Liver (tissue), 9 donors: ENCODE data around the gene ADAM19. TPM values are rescaled to one million over a fixed set of nuclear protein-coding genes. Genes with fewer than 3 reads are reported as not detected.

Source experiments
- DNase-seq: peaks from one replicate; pipeline ENCODE4 v3.0.0-alpha.2; 2017; ENCODE audit warnings: low spot score
- H3K27ac ChIP-seq, 2 donors: one replicate each; pipeline ENCODE4 v1.7.0; 2013; ENCODE audit warnings: inconsistent platforms in 2 of 2, low read length in 2 of 2, control low read depth in 1 of 2, low read depth in 1 of 2, mild to moderate bottlenecking in 1 of 2
- H3K27me3 ChIP-seq, 4 donors: one replicate each; pipeline versions ENCODE4 v1.6.1 to v1.7.0; 2013; ENCODE audit warnings: low read length in 3 of 4, inconsistent platforms in 1 of 4, mild to moderate bottlenecking in 1 of 4, moderate library complexity in 1 of 4; ENCODE audit not compliant: control insufficient read depth in 4 of 4, insufficient read depth in 4 of 4
- H3K36me3 ChIP-seq, 4 donors: one replicate each; pipeline versions ENCODE4 v1.6.1 to v1.7.0; 2013; ENCODE audit warnings: low read length in 3 of 4, mild to moderate bottlenecking in 3 of 4, low read depth in 1 of 4, moderate library complexity in 1 of 4; ENCODE audit not compliant: control insufficient read depth in 4 of 4, insufficient read depth in 3 of 4
- H3K4me1 ChIP-seq, 4 donors: one replicate each; pipeline versions ENCODE4 v1.6.1 to v1.7.0; 2013; ENCODE audit warnings: low read length in 3 of 4, mild to moderate bottlenecking in 3 of 4, moderate library complexity in 1 of 4; ENCODE audit not compliant: control insufficient read depth in 4 of 4, insufficient read depth in 4 of 4
- H3K4me3 ChIP-seq, 3 donors: one replicate each; pipeline versions ENCODE4 v1.6.1 to v1.7.0; 2013; ENCODE audit warnings: low read length in 3 of 3, control low read depth in 1 of 3, low read depth in 1 of 3, mild to moderate bottlenecking in 1 of 3
- H3K9ac ChIP-seq, 2 donors: one replicate each; pipeline ENCODE4 v1.7.0; 2013; ENCODE audit warnings: low read length in 2 of 2, mild to moderate bottlenecking in 2 of 2, moderate library complexity in 2 of 2, control low read depth in 1 of 2, low read depth in 1 of 2
- H3K9me3 ChIP-seq, 4 donors: one replicate each; pipeline versions ENCODE4 v1.6.1 to v1.7.0; 2013; ENCODE audit warnings: low read length in 3 of 4; ENCODE audit not compliant: control insufficient read depth in 4 of 4
- EGR1 ChIP-seq, 2 donors: IDR thresholded peaks; 2 replicates each; pipeline ENCODE4 v1.6.1; 2016 to 2018; ENCODE audit warnings: antibody characterized with exemption in 2 of 2, low read depth in 2 of 2
- FOXA1 ChIP-seq: IDR thresholded peaks from 2 replicates; pipeline ENCODE4 v1.6.1; 2016; ENCODE audit warnings: antibody characterized with exemption
- FOXA2 ChIP-seq: IDR thresholded peaks from 2 replicates; pipeline ENCODE4 v1.6.1; 2016; ENCODE audit warnings: antibody characterized with exemption
- GABPA ChIP-seq, 2 donors: IDR thresholded peaks in 1 of 2; conservative IDR thresholded peaks in 1 of 2; 2 replicates each; pipeline ENCODE4 v1.6.1; 2016; ENCODE audit warnings: antibody characterized with exemption in 2 of 2, mild to moderate bottlenecking in 1 of 2, moderate library complexity in 1 of 2
- HNF4A ChIP-seq, 2 donors: conservative IDR thresholded peaks; 2 replicates each; pipeline ENCODE4 v1.6.1; 2016; ENCODE audit warnings: antibody characterized with exemption in 2 of 2, mild to moderate bottlenecking in 2 of 2
- HNF4G ChIP-seq: IDR thresholded peaks from 2 replicates; pipeline ENCODE4 v1.6.1; 2016; ENCODE audit warnings: antibody characterized with exemption
- JUND ChIP-seq, 2 donors: IDR thresholded peaks; 2 replicates each; pipeline ENCODE4 v1.6.1; 2016; ENCODE audit warnings: antibody characterized with exemption in 2 of 2
- NR2F2 ChIP-seq: IDR thresholded peaks from 2 replicates; pipeline ENCODE4 v1.6.1; 2016; ENCODE audit warnings: antibody characterized with exemption
- RAD21 ChIP-seq, 2 donors: IDR thresholded peaks; 2 replicates each; pipeline ENCODE4 v1.6.1; 2016; ENCODE audit warnings: antibody characterized with exemption in 2 of 2, mild to moderate bottlenecking in 2 of 2
- RXRA ChIP-seq, 2 donors: IDR thresholded peaks; 2 replicates each; pipeline ENCODE4 v1.6.1; 2017 to 2018; ENCODE audit warnings: antibody characterized with exemption in 2 of 2, mild to moderate bottlenecking in 1 of 2
- SP1 ChIP-seq: IDR thresholded peaks from 2 replicates; pipeline ENCODE4 v1.6.1; 2018; ENCODE audit warnings: antibody characterized with exemption, mild to moderate bottlenecking
- TAF1 ChIP-seq: conservative IDR thresholded peaks from 2 replicates; pipeline ENCODE4 v1.6.1; 2016; ENCODE audit warnings: antibody characterized with exemption, mild to moderate bottlenecking
- YY1 ChIP-seq: IDR thresholded peaks from 2 replicates; pipeline ENCODE4 v1.6.1; 2016; ENCODE audit warnings: antibody characterized with exemption, mild to moderate bottlenecking
- WGBS: extraction: QIAGEN DNeasy Blood & Tissue Kit; methylation state at CpG from one replicate; pipeline ENCODE4 v1.1.7; 2013; 5-methylcytosine and 5-hydroxymethylcytosine counted together
- polyA plus RNA-seq, 2 donors: library from polyadenylated mRNA; stranded (reverse) in 1 of 2; unstranded in 1 of 2; fragments of 200-250 nt in 1 of 2; fragments of >200 nt in 1 of 2; fragmentation: Nextera tagmentation in 1 of 2; extraction: Ambion mirVana in 1 of 2; gene quantifications; one replicate each; pipeline versions ENCODE4 v1.2.1 to v1.2.3, GENCODE V29; 2013 to 2015
- total RNA-seq, 2 donors: library from RNA; depleted of rRNA; stranded (reverse); fragments of >200 nt; gene quantifications; one replicate each; pipeline ENCODE4 v1.2.3, GENCODE V29; 2014
- TF ChIP-seq, protein P1 (sequence below): fragments of 150-350 bp; IDR thresholded peaks from 2 replicates; pipeline ENCODE4 v1.5.1; 2017; ENCODE audit warnings: improper control_type of control experiment, low read depth, low read length; ENCODE audit not compliant: missing input control
- TF ChIP-seq, protein P2 (sequence below): IDR thresholded peaks from 2 replicates; pipeline ENCODE4 v1.6.1; 2016; ENCODE audit warnings: antibody characterized with exemption
- TF ChIP-seq, protein P3 (sequence below): IDR thresholded peaks from 2 replicates; pipeline ENCODE4 v1.6.1; 2016; ENCODE audit warnings: antibody characterized with exemption
- TF ChIP-seq, protein P4 (sequence below): IDR thresholded peaks from 2 replicates; pipeline ENCODE4 v1.6.1; 2016; ENCODE audit warnings: antibody characterized with exemption
- donor health status: healthy.
- donor health status: healthy.
- donor health status: healthy.
- donor health status: healthy.
- donor health status: healthy.

Gene ADAM19
- total and polyA plus RNA-seq, 4 donors: 2.4 to 7.1 (median 2.9) TPM

DNA sequence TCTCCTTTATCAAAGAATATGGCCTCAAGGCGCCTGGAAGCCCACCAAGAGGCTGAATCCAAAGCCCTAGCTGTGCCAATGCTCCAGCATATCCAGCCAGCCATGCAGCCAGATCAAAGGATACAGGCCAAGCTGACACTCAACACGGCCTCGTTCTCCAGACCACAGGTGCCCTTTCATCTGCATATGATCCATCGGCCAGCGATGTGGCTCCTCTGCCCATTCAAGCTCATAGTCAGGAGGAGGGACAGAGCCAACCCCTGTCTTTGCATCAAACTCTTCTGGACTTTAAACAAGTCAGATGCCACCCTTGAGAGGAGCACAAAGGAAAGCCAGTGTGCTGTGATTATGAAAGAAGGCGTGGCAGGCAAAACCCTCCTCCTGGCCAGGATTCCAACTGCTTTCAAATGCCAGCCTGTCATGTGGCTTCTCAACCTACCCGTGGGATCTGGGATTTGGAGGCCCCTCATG, 42.5 kb downstream of the ADAM19 start:
- WGBS: 84% methylated on average over 7 of the region's 7 CpGs
- TF ChIP-seq FOXA1 (no peak), TAF1 (no peak), EGR1 (IDR thresholded peaks at IDR 0.05; ENCODE audit: low read depth in 2 of 2) (no peak)
- TF ChIP-seq, protein P1, sequence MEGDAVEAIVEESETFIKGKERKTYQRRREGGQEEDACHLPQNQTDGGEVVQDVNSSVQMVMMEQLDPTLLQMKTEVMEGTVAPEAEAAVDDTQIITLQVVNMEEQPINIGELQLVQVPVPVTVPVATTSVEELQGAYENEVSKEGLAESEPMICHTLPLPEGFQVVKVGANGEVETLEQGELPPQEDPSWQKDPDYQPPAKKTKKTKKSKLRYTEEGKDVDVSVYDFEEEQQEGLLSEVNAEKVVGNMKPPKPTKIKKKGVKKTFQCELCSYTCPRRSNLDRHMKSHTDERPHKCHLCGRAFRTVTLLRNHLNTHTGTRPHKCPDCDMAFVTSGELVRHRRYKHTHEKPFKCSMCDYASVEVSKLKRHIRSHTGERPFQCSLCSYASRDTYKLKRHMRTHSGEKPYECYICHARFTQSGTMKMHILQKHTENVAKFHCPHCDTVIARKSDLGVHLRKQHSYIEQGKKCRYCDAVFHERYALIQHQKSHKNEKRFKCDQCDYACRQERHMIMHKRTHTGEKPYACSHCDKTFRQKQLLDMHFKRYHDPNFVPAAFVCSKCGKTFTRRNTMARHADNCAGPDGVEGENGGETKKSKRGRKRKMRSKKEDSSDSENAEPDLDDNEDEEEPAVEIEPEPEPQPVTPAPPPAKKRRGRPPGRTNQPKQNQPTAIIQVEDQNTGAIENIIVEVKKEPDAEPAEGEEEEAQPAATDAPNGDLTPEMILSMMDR: no peak
- TF ChIP-seq, protein P2, sequence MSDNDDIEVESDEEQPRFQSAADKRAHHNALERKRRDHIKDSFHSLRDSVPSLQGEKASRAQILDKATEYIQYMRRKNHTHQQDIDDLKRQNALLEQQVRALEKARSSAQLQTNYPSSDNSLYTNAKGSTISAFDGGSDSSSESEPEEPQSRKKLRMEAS: no peak

DNA sequence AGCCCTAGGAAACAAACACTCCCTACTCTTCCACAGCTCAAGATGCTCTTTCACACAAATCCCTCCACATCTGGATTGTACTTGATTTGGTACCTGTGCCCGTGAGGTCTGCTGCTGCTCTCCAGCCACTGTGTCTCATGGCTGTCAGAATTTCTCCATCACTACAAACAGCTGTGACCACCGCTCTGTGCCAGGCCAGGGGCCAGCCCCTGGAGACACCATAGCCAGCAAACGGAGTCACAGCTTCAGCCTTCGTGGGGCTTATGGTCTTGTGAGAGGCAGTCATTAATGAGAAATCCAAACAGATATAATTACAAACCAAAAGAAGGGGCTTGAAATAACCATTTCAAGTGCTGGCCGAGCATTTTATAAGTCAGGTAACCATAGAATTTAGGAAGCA, 43.6 kb downstream of the ADAM19 start:
- no peak for TF ChIP-seq YY1
- TF ChIP-seq, protein P3, sequence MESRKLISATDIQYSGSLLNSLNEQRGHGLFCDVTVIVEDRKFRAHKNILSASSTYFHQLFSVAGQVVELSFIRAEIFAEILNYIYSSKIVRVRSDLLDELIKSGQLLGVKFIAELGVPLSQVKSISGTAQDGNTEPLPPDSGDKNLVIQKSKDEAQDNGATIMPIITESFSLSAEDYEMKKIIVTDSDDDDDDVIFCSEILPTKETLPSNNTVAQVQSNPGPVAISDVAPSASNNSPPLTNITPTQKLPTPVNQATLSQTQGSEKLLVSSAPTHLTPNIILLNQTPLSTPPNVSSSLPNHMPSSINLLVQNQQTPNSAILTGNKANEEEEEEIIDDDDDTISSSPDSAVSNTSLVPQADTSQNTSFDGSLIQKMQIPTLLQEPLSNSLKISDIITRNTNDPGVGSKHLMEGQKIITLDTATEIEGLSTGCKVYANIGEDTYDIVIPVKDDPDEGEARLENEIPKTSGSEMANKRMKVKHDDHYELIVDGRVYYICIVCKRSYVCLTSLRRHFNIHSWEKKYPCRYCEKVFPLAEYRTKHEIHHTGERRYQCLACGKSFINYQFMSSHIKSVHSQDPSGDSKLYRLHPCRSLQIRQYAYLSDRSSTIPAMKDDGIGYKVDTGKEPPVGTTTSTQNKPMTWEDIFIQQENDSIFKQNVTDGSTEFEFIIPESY: no peak
- Histone ChIP-seq H3K4me3 (no peak overlapping the region), H3K27ac (no peak overlapping the region)

More for the DNA sequence above, 42.5 kb downstream of the ADAM19 start:
- H3K9ac ChIP-seq: no peak overlapping the region
- no peak overlapping the region for H3K4me3 ChIP-seq
- DNase-seq: no peak
- H3K27ac ChIP-seq: no peak overlapping the region
- H3K27me3 ChIP-seq: no peaks in the 10 kb centered on the region
- H3K9me3 ChIP-seq: no peaks in the 10 kb centered on the region
- H3K36me3 ChIP-seq: peaks cover 0 to 7% (median 6%) of the 10 kb centered on the region in 4 donors
- H3K4me1 ChIP-seq: peaks cover 0 to 9% (median 3%) of the 10 kb centered on the region in 4 donors

DNA sequence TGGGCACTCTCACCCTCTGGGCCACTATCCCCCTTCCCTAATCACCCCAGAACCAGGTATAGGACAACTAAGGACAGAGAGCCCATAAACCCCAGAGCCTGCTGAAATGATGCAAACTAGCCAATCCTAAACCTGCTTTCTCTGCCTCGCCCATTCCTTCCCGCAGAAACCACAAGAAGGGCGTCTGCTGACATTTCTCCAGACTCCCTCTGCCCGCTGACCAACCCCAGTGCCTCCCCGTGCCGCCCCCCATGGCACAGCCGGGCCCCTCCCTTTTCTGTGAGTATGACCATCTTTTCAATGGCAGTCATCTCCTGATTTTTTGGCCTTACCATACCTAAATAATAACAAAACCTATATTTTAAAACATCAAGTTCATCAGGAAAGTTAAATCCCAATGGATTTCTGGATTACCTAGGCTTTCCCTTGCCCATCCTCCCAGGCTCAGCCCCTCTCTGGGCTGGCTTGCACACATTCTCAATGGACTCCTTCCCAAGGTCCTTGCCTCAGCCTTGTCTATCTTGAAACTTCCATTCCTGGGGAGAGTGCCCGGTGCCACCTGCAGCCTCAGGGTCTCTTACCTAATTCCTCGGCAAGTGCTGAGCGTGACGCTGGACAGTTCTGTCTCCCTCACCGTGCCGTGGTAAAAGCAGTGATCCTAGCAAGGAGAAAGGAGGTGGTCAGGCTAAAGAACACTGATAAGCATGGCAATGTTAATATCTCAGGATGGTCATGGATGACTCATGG, 45.2 kb downstream of the ADAM19 start:
- Histone ChIP-seq H3K27ac (no peak overlapping the region), H3K4me1 (peaks cover 0 to 6% (median 1%) of the 10 kb centered on the region in 4 donors), H3K27me3 (no peaks in the 10 kb centered on the region), H3K4me3 (no peak overlapping the region), H3K9me3 (no peaks in the 10 kb centered on the region), H3K36me3 (peaks cover 0 to 5% (median 4%) of the 10 kb centered on the region in 4 donors), H3K9ac (no peak overlapping the region)
- no peak for DNase-seq
- 91% methylated on average over 13 of the region's 13 CpGs for WGBS
- TF ChIP-seq YY1 (no peak), HNF4G (no peak), NR2F2 (no peak), SP1 (no peak), GABPA (IDR thresholded peaks at IDR 0.05 in 1 of 2, conservative IDR thresholded peaks at IDR 0.05 in 1 of 2) (no peak), EGR1 (IDR thresholded peaks at IDR 0.05; ENCODE audit: low read depth in 2 of 2) (no peak), HNF4A (conservative IDR thresholded peaks at IDR 0.05) (no peak), FOXA1 (no peak), FOXA2 (no peak), JUND (IDR thresholded peaks at IDR 0.05) (no peak), TAF1 (no peak), RXRA (IDR thresholded peaks at IDR 0.05) (no peak), RAD21 (IDR thresholded peaks at IDR 0.05) (no peak)
- TF ChIP-seq, protein P2: no peak
- TF ChIP-seq, protein P4, sequence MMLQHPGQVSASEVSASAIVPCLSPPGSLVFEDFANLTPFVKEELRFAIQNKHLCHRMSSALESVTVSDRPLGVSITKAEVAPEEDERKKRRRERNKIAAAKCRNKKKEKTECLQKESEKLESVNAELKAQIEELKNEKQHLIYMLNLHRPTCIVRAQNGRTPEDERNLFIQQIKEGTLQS: no peak
- TF ChIP-seq, protein P3: no peak
- TF ChIP-seq, protein P1: no peak

More for the DNA sequence above, 43.6 kb downstream of the ADAM19 start:
- Histone ChIP-seq H3K36me3 (peaks cover 0 to 9% (median 4%) of the 10 kb centered on the region in 4 donors), H3K9ac (no peak overlapping the region), H3K9me3 (no peaks in the 10 kb centered on the region), H3K4me1 (peaks cover 0 to 9% (median 3%) of the 10 kb centered on the region in 4 donors), H3K27me3 (no peaks in the 10 kb centered on the region)
- WGBS: 95% methylated on average over 5 of the region's 5 CpGs
- DNase-seq: no peak
